ENCODE measurements around the gene CDON.

The CDON gene

DNA sequence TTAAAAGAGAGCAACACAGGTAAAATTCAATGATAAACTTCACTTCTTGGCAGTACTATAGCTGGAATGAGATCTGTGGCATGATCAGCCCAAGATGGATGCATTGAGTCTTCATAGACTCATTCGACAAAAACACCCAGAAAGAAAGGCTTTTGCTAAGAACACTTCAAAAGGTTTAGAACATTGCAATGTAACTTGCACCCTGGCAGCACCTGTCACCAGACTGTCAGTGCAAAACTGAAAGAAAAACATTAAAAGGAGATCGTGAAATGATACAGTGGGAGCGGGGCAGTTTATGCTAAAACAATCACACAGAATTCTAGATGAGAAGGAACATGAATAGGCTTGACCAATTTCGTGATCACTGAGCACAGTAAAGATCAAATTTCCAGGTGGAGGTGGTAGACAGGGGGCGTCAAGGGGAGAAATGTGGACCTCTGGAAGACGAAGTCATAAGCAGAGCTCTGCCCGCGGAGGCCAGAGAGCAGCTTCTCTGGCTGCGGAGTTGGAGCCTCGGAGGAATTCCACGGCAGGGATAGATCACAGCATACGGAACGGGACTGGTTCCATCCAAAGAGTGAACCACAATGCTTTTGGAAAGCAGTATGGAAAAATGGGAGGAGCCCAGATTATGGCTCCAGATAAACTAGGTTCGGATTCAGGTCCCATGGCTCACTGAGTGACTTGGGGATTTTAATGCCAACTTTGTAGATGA is 104.9 kb downstream of the CDON start:
- TF ChIP-seq EP300 (IDR thresholded peaks at IDR 0.05; ENCODE audit: borderline replicate concordance) = no peak
- no peak for TF ChIP-seq RAD21 (IDR thresholded peaks at IDR 0.05; ENCODE audit: low read depth)
- TF ChIP-seq YY1 (IDR thresholded peaks at IDR 0.05; ENCODE audit: low read depth) = no peak
- TF ChIP-seq, protein P1, sequence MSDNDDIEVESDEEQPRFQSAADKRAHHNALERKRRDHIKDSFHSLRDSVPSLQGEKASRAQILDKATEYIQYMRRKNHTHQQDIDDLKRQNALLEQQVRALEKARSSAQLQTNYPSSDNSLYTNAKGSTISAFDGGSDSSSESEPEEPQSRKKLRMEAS (IDR thresholded peaks at IDR 0.05) = no peak
- no peak for TF ChIP-seq CEBPB (IDR thresholded peaks at IDR 0.05)
- TF ChIP-seq, protein P2, sequence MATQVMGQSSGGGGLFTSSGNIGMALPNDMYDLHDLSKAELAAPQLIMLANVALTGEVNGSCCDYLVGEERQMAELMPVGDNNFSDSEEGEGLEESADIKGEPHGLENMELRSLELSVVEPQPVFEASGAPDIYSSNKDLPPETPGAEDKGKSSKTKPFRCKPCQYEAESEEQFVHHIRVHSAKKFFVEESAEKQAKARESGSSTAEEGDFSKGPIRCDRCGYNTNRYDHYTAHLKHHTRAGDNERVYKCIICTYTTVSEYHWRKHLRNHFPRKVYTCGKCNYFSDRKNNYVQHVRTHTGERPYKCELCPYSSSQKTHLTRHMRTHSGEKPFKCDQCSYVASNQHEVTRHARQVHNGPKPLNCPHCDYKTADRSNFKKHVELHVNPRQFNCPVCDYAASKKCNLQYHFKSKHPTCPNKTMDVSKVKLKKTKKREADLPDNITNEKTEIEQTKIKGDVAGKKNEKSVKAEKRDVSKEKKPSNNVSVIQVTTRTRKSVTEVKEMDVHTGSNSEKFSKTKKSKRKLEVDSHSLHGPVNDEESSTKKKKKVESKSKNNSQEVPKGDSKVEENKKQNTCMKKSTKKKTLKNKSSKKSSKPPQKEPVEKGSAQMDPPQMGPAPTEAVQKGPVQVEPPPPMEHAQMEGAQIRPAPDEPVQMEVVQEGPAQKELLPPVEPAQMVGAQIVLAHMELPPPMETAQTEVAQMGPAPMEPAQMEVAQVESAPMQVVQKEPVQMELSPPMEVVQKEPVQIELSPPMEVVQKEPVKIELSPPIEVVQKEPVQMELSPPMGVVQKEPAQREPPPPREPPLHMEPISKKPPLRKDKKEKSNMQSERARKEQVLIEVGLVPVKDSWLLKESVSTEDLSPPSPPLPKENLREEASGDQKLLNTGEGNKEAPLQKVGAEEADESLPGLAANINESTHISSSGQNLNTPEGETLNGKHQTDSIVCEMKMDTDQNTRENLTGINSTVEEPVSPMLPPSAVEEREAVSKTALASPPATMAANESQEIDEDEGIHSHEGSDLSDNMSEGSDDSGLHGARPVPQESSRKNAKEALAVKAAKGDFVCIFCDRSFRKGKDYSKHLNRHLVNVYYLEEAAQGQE (IDR thresholded peaks at IDR 0.05; ENCODE audit: low read depth) = no peak
- TF ChIP-seq CREB1 (IDR thresholded peaks at IDR 0.05; ENCODE audit: low read depth) = no peak
- TF ChIP-seq, protein P3, sequence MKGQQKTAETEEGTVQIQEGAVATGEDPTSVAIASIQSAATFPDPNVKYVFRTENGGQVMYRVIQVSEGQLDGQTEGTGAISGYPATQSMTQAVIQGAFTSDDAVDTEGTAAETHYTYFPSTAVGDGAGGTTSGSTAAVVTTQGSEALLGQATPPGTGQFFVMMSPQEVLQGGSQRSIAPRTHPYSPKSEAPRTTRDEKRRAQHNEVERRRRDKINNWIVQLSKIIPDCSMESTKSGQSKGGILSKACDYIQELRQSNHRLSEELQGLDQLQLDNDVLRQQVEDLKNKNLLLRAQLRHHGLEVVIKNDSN (IDR thresholded peaks at IDR 0.05) = no peak
- TF ChIP-seq EGR1 (IDR thresholded peaks at IDR 0.05) = no peak
- TF ChIP-seq FOXM1 (IDR thresholded peaks at IDR 0.05; ENCODE audit: borderline replicate concordance, low read depth) = no peak
- no peak for TF ChIP-seq TEAD4 (IDR thresholded peaks at IDR 0.05)
- TF ChIP-seq TCF12 (IDR thresholded peaks at IDR 0.05; ENCODE audit: low read depth) = no peak

DNA sequence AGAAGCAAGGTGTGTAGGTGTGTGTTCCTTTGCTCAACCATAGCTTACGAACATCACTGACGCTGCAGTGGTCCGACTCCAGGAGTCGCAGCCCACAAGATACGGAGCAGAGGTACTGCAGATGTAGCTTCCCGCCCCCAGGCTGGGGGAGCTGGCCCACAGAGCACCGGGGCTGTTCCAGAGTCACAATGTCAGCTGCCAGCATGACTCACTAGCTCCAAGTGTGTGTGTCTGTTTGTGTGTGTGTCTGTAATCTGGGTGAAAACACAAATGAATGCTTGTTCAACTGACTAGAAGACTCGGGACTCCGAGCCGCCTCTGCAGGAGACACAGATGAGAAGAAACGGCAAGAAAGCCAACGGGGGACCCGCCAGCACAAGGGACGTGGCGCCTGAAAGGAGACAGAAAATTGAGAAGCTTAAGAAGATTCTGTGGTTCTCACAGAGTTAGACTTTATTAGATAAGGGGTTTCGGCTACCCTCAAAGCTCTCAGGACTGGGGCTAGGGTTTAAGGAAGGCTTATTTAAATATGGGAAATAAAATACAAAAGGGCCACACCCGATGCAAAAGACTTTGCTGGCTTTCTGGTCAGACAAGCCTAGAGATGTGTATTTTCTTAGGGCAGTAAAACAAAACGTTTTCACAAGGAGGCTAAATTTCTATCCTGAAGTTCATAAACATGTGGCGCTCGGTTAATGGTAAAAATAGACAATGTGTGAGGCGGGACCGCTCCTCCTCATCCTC is 106.1 kb downstream of the CDON start:
- TF ChIP-seq EGR1 (IDR thresholded peaks at IDR 0.05) (no peak), NFIC (IDR thresholded peaks at IDR 0.05) (no peak), TCF12 (IDR thresholded peaks at IDR 0.05; ENCODE audit: low read depth) (no peak), ZBTB7A (IDR thresholded peaks at IDR 0.05; ENCODE audit: low read depth) (no peak), FOXM1 (IDR thresholded peaks at IDR 0.05; ENCODE audit: borderline replicate concordance, low read depth) (no peak)
- TF ChIP-seq, protein P3 (IDR thresholded peaks at IDR 0.05) = no peak

DNA sequence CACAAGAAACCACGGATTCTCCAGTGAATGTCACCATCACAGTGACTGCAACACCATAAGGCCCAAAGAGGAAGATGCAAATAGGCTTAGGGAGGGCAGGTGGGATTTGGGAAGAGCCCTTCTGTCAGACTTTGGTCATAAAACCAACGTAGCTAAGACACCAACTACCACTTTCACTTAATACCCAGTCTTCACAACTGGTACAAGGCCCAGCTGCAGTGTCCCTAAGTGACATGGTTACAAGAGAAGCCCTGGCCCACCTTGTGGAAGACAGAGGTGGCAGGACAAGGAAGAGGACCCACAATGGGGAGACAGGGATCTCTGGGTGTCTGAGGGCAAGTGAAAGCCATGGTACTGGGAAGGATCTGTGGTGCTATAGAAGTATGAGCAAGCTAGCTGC is 106.8 kb downstream of the CDON start:
- TF ChIP-seq TEAD4 (IDR thresholded peaks at IDR 0.05) (no peak), CREB1 (IDR thresholded peaks at IDR 0.05; ENCODE audit: low read depth) (no peak), EP300 (IDR thresholded peaks at IDR 0.05; ENCODE audit: borderline replicate concordance) (no peak), TCF12 (IDR thresholded peaks at IDR 0.05; ENCODE audit: low read depth) (no peak), YY1 (IDR thresholded peaks at IDR 0.05; ENCODE audit: low read depth) (no peak), CEBPB (IDR thresholded peaks at IDR 0.05) (no peak), ZBTB7A (IDR thresholded peaks at IDR 0.05; ENCODE audit: low read depth) (no peak), FOXM1 (IDR thresholded peaks at IDR 0.05; ENCODE audit: borderline replicate concordance, low read depth) (no peak), TAF1 (IDR thresholded peaks at IDR 0.05; ENCODE audit: low read depth) (no peak), RAD21 (IDR thresholded peaks at IDR 0.05; ENCODE audit: low read depth) (no peak), EGR1 (IDR thresholded peaks at IDR 0.05) (no peak), NFIC (IDR thresholded peaks at IDR 0.05) (no peak)
- TF ChIP-seq, protein P1 (IDR thresholded peaks at IDR 0.05) = no peak
- TF ChIP-seq, protein P3 (IDR thresholded peaks at IDR 0.05) = no peak
- TF ChIP-seq, protein P2 (IDR thresholded peaks at IDR 0.05; ENCODE audit: low read depth) = no peak

DNA sequence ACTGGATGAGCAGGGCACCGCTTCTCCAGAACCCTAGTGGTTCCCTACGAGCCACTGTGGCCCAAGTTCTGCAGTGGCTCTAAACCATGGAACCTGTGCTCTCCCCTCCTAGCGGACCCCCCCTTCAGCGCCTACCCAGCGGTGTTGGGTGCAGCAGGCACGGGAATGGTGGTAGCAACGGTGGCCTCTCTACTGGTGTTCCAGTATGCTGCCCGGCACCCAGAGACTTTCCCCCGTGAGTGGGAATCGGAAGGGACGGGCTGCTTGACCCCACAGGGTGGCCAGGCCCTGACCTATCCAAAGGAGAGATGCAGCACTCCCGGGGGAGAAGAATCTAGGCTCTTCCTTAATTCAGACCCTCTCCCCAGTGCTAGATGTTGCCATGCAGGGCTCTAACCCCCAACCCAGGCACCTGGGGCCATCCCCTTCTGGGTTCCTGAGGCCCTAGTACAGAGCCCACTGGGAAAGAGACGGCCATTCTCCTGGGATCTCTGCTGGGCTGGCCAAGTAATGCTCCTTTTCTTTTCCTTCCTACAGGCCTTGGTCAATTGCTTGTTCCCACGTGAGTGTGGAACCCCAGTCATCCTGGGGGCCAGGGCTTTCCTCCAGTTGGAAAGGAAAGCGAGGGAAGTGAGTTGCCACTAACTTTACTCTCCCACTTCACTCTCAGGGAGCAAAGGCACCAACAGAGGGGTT is 107.6 kb downstream of the CDON start:
- TF ChIP-seq RAD21 (IDR thresholded peaks at IDR 0.05; ENCODE audit: low read depth) = no peak
- no peak for TF ChIP-seq FOXM1 (IDR thresholded peaks at IDR 0.05; ENCODE audit: borderline replicate concordance, low read depth)
- no peak for TF ChIP-seq CREB1 (IDR thresholded peaks at IDR 0.05; ENCODE audit: low read depth)
- TF ChIP-seq NFIC (IDR thresholded peaks at IDR 0.05) = no peak
- TF ChIP-seq TCF12 (IDR thresholded peaks at IDR 0.05; ENCODE audit: low read depth) = no peak
- no peak for TF ChIP-seq ZBTB7A (IDR thresholded peaks at IDR 0.05; ENCODE audit: low read depth)
- TF ChIP-seq EGR1 (IDR thresholded peaks at IDR 0.05) = no peak
- no peak for TF ChIP-seq EP300 (IDR thresholded peaks at IDR 0.05; ENCODE audit: borderline replicate concordance)
- TF ChIP-seq YY1 (IDR thresholded peaks at IDR 0.05; ENCODE audit: low read depth) = no peak
- TF ChIP-seq CEBPB (IDR thresholded peaks at IDR 0.05) = no peak
- TF ChIP-seq, protein P3 (IDR thresholded peaks at IDR 0.05) = no peak
- TF ChIP-seq TEAD4 (IDR thresholded peaks at IDR 0.05) = no peak
- TF ChIP-seq TAF1 (IDR thresholded peaks at IDR 0.05; ENCODE audit: low read depth) = no peak
- TF ChIP-seq, protein P1 (IDR thresholded peaks at IDR 0.05) = no peak

Measured in Ishikawa (cell line).